RCC 7860 (cell line): ENCODE results near the gene HOXB8.

Experiments
- DNase-seq: peaks from one replicate; pipeline ENCODE4 v3.0.0-alpha.2; 2015; ENCODE audit warnings: low spot score
- FAIRE-seq: peaks from 2 replicates; lab custom pipeline; 2012; peaks lifted over from hg19 to GRCh38; lab: Jason Lieb, UNC

Gene HOXB8

GRCh38 chr17:48624544-48625494 lies 9.7 kb upstream of the HOXB8 start:
- DNase-seq (peak; percentile 50), FAIRE-seq (no peak)

- no peak for DNase-seq
Observed at GRCh38 chr17:48624118-48624517, 9.0 kb upstream of the HOXB8 start.

GRCh38 chr17:48623583-48623982 lies 8.5 kb upstream of the HOXB8 start:
- FAIRE-seq (no peak), DNase-seq (no peak)

More at GRCh38 chr17:48624118-48624517, 9.0 kb upstream of the HOXB8 start:
- no peak for FAIRE-seq

- no peak for FAIRE-seq
- no peak for DNase-seq
Observed at GRCh38 chr17:48622857-48623256, 7.8 kb upstream of the HOXB8 start.

- no peak for DNase-seq
Observed at GRCh38 chr17:48621410-48622392, 6.6 kb upstream of the HOXB8 start.

GRCh38 chr17:48620461-48621139 lies 5.5 kb upstream of the HOXB8 start:
- FAIRE-seq (no peak), DNase-seq (no peak)

More at GRCh38 chr17:48621410-48622392, 6.6 kb upstream of the HOXB8 start:
- no peak for FAIRE-seq

- no peak for DNase-seq
- FAIRE-seq, result no peak
Observed at GRCh38 chr17:48619826-48620449, 4.8 kb upstream of the HOXB8 start.

- DNase-seq (peak; percentile 78), FAIRE-seq (peak; percentile 84)
Observed at GRCh38 chr17:48618256-48618896, 3.3 kb upstream of the HOXB8 start.

- DNase-seq, result no peak
- FAIRE-seq, result no peak
Observed at GRCh38 chr17:48617471-48618255, 2.6 kb upstream of the HOXB8 start.

GRCh38 chr17:48616717-48617470 lies 1.8 kb upstream of the HOXB8 start:
- no peak for FAIRE-seq
- no peak for DNase-seq

GRCh38 chr17:48615963-48616716 lies 1.0 kb upstream of the HOXB8 start:
- DNase-seq, result no peak
- no peak for FAIRE-seq

GRCh38 chr17:48613862-48614694 lies 1.0 kb downstream of the HOXB8 start:
- DNase-seq, result no peak
- no peak for FAIRE-seq

- DNase-seq (no peak), FAIRE-seq (no peak)
Observed at GRCh38 chr17:48612854-48613691, 2.0 kb downstream of the HOXB8 start.

GRCh38 chr17:48612456-48612853 lies 2.6 kb downstream of the HOXB8 start:
- DNase-seq (peak; percentile 13), FAIRE-seq (no peak)

- DNase-seq (peak; percentile 63), FAIRE-seq (no peak)
Observed at GRCh38 chr17:48611681-48612455, 3.2 kb downstream of the HOXB8 start.
